GM21447 (cell line): ENCODE measurements around the gene CWC22.

Source experiments
- ATAC-seq: cut with Tn5 transposase; IDR thresholded peaks from one replicate; pipeline ENCODE4 v1.9.1; 2021; ENCODE audit not compliant: unreplicated experiment

Gene CWC22

GRCh38 chr2:179900655-179901054, 106.4 kb downstream of the CWC22 start:
- ATAC-seq, result no peak

DNA sequence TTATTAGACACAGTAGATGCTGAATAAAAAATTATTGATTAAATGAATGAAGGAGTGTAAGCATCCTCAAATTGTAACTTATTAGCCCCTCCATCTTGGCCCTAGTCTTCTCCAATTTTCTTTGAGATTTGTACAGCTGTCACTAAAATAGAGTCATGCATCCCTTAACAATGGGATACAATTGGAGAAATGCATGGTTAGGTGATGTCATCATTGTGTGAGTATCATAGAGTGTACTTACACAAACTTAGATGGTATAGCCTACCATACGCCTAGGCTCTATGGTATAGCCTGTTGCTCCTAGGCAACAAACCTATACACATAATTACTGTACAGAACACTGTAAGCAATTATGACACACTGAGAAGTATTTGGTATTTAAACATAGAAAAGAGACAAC, 107.4 kb downstream of the CWC22 start:
- ATAC-seq, result no peak

DNA sequence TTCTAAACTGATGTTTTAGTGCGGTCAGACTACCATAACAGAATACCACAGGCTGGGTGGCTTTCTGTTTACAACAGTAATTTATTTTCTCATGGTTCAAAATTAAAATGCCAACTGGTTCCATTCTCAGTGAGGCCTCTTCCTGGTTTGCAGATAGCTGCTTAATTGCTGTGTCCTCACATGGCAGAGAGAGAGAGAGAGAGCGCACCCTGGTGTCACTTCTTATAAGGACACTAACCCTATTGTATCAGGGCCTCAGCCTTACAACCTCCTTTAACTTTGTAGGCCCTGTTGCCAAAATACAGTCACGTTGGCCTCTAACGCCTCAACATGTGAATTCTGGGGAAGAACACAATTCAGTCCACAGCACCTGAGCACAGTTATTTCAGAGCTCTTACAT, 108.2 kb downstream of the CWC22 start:
- no peak for ATAC-seq
